ENCODE data around the gene CSF2RB. TPM values are rescaled to one million over a fixed set of nuclear protein-coding genes. Genes with fewer than 3 reads are reported as not detected.

The CSF2RB gene
- polyA plus RNA-seq, 6 donors from 2014 or later, result 3.5 to 9.1 (median 6.7) TPM; not detected in 1

DNA sequence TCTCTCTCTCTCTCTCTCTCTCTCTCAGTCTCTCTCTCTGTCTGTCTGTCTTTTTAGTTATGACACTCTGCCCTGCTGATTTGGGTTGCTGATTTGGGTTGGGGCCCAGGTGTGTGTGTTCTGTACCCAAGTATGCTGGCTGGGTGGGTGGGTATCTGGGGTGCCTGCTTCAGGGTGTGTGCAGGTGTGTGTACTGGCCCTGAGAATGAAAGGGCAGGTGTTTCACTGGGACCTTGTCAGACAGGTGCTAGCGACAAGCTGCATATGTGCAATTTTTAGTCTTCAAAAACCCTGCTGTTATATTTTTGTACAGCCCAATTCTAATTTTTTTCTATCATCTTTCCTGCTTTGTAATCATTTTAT is 943 bp downstream of the CSF2RB start:
- Mint-ChIP-seq H3K27me3 (peaks cover 0 to under 1% (median 0%) of the 10 kb centered on the region in 3 donors), H3K36me3 (peaks cover 7 to 14% of the 10 kb centered on the region in 2 donors), H3K9me3 (peaks cover 0 to 3% (median 0%) of the 10 kb centered on the region in 7 donors), H3K4me3 (peak overlapping the region; percentile 92 to 98 (median 95)), H3K27ac (peak overlapping the region; percentile 30 to 99 (median 93)), H3K4me1 (peaks cover 23 to 43% (median 30%) of the 10 kb centered on the region in 3 donors)
- ATAC-seq (ENCODE audit: low read depth in 2 of 2) (no peak), DNase-seq (no peak)

DNA sequence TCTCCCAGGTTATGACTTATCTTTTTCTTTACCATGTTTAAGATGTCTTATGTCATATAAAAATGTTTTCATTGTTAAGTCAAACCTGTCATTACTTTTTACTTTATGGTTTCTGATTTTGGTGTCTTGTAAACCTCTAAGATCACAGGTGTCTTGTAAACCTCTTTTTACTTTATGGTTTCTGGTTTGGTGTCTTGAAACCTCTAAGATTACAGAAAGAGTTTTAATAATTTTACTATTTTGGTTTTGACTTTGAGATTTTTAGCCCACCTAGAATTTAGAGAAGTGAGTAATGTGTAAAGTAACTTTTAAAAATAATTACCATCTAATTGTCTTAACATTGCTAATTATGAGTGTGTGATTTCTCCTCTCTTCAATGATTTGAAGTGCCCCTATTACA is 2.6 kb downstream of the CSF2RB start:
- peak overlapping the region in 3 of 6 donors; percentile 17 to 85 (median 62) for H3K27ac Mint-ChIP-seq
- peak overlapping the region in 2 of 8 donors; percentile 37 to 56 for H3K4me3 Mint-ChIP-seq
- ATAC-seq (ENCODE audit: low read depth in 2 of 2), result no peak
- peaks cover 35 to 52% (median 44%) of the 10 kb centered on the region in 3 donors for H3K4me1 Mint-ChIP-seq
- peaks cover 15 to 18% of the 10 kb centered on the region in 2 donors for H3K36me3 Mint-ChIP-seq
- H3K27me3 Mint-ChIP-seq, result no peaks in the 10 kb centered on the region
- no peak for DNase-seq
- peaks cover 0 to 3% (median 0%) of the 10 kb centered on the region in 7 donors for H3K9me3 Mint-ChIP-seq

DNA sequence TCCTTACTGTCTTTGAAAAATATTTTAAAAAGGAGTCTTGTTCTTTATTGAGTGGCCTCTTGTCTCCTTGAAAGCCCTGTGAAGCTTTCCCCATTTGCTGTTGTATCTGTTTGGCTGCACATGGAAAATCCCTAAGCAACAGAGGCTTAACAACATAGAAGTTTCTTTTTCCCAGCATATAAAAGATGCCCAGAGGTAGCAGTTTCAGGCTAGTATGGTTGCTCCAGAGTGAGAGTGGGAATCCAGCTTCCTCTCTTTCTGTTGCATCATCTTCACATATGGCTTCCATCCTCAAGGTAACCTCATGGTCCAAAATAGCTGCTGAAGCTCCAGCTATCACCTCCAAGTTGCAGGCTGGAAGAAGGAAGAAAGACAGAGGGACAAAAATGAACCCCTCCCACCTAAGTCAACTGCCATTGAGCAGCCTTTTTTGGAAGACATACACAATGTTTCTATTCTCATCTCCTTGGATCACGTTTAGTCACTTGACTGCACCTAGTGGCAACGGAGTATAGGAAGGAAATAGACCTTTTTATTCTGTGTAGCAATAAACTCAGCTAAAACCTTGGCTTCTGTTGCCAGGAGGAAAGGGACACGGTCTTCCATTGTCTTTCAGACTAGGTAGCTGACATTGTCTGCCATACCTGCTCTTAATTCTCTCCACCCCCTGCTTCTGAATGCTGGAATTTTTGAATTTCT is 5.3 kb downstream of the CSF2RB start:
- H3K4me3 Mint-ChIP-seq, result no peak overlapping the region
- no peak for DNase-seq
- peaks cover 30 to 48% (median 39%) of the 10 kb centered on the region in 3 donors for H3K4me1 Mint-ChIP-seq
- no peak for ATAC-seq (ENCODE audit: low read depth in 2 of 2)
- H3K27ac Mint-ChIP-seq, result no peak overlapping the region
- peaks cover 0 to 3% (median 0%) of the 10 kb centered on the region in 7 donors for H3K9me3 Mint-ChIP-seq
- no peaks in the 10 kb centered on the region for H3K27me3 Mint-ChIP-seq
- H3K36me3 Mint-ChIP-seq, result peaks cover 15 to 18% of the 10 kb centered on the region in 2 donors

DNA sequence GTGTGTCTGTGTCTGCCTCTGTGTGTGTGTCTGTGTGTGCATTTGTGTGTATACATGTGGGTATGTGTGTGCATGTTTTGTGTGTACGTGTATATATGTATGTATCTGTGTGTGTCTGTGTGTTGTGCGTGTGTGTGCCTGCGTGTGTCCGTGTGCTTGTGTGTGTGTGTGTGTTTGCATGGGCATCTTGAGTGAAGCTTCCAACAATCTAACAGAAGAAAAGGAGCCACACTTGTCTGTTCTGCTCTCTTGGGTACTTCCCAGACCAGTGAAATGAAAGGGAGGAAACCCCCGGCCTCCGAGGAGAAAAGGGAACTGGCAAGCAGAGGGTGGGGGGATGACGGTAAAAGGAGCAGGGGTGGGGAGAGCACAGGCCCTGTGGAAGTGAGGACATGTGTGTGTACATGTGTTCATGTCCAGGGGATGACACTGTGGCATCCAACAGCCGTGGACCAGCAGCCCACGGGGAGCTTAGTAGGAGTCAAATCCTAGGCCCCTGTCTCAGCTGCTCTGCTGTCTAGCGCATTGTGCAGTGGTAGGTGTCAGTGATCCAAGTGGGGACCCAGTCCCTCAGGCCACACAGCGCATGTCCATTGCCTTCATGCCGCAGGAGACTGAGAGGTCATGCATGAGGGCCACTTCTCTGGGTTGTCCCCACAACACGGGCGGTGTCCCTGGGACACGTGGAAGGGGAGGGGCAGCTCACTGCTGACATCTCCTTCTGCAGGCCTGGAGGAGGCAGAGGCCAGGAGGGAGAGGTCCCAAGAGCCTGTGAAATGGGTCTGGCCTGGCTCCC is 8.1 kb downstream of the CSF2RB start:
- peak overlapping the region in 2 of 8 donors; percentile 1 to 4 for H3K4me3 Mint-ChIP-seq
- H3K4me1 Mint-ChIP-seq, result peaks cover 23 to 29% (median 27%) of the 10 kb centered on the region in 3 donors
- H3K27ac Mint-ChIP-seq, result peak overlapping the region in 4 of 6 donors; percentile 1 to 93 (median 44)
- H3K9me3 Mint-ChIP-seq, result peaks cover 0 to 3% (median 0%) of the 10 kb centered on the region in 7 donors
- ATAC-seq (ENCODE audit: low read depth in 2 of 2), result peak; percentile 95 to 96
- DNase-seq, result no peak
- H3K27me3 Mint-ChIP-seq, result no peaks in the 10 kb centered on the region
- H3K36me3 Mint-ChIP-seq, result peaks cover 25 to 34% of the 10 kb centered on the region in 2 donors

DNA sequence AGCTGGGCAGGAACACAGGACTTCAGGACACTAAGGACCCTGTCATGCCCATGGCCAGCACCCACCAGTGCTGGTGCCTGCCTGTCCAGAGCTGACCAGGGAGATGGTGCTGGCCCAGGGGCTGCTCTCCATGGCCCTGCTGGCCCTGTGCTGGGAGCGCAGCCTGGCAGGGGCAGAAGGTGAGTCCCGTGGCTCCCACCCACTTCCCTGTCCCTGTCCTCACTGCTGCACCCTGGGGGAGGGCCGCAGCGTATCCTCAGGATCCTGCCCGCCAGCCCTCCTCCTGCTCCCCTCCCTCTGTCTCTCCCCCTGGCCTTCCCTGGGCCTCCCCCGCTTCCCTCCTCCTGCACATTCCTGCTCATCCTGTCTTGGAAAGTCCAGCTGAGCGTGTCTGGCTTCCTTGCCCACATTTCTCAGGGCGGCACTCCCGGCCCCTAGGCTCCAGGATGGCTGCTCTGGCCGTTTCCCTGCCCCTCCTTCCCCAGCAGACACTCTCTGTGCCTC is 8.7 kb downstream of the CSF2RB start:
- Mint-ChIP-seq H3K27ac (peak overlapping the region in 2 of 6 donors; percentile 37 to 59), H3K4me1 (peaks cover 22 to 28% (median 25%) of the 10 kb centered on the region in 3 donors), H3K36me3 (peaks cover 25 to 37% of the 10 kb centered on the region in 2 donors), H3K27me3 (no peaks in the 10 kb centered on the region), H3K4me3 (no peak overlapping the region), H3K9me3 (peaks cover 0 to 3% (median 0%) of the 10 kb centered on the region in 7 donors)
- ATAC-seq (ENCODE audit: low read depth in 2 of 2) (no peak), DNase-seq (no peak)

DNA sequence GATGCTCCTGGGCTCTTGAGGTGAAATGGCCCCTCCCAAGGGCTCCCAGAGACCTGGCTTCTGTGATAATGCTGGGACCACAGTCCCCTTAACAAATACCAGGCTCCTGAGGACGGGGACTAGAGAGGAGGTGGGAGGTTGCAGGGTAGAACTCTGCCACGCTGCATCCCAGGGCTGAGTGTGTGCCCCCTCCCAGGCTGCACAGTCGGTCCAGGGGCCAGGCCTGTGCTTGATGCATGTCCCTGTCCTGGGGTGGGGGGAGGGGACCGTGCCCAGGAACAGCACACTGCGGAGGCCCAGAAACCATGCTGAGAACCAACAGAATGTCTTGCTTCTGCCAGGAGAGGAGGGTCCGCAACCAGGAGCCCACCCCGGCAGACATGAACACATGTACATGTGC is 9.3 kb downstream of the CSF2RB start:
- Mint-ChIP-seq H3K27me3 (no peaks in the 10 kb centered on the region), H3K4me3 (no peak overlapping the region), H3K9me3 (peaks cover 0 to 3% (median 0%) of the 10 kb centered on the region in 7 donors), H3K27ac (peak overlapping the region in 1 of 6 donors; percentile 59), H3K4me1 (peaks cover 18 to 24% (median 20%) of the 10 kb centered on the region in 3 donors), H3K36me3 (peaks cover 30 to 43% of the 10 kb centered on the region in 2 donors)
- ATAC-seq (ENCODE audit: low read depth in 2 of 2), result no peak
- DNase-seq, result no peak

DNA sequence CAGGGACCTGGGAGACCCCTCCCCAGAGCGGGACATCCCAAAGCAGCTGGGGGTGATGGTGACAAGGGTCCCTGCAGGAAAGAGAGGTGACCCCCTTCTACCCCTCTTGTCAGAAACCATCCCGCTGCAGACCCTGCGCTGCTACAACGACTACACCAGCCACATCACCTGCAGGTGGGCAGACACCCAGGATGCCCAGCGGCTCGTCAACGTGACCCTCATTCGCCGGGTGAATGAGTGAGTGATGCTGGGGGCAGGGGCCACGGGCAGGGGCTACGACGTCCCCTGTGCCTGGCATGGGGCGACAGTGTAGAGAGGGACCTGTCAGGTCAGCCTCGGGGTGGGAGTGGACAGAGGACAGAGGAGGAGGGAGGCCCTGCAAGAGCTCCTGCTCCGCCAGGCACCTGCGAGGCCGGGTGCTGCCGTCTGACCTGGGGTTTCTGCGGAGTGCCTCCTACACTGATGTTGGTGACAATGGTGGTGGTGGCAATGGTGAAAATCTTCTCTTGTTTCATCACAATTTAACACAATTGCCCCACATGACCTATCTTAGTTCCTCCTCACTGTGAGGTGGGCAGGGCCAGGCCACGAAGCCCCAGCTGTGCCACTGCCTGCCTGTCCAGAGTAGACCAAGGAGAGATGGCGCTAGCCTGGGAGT is 9.8 kb downstream of the CSF2RB start:
- DNase-seq (no peak), ATAC-seq (ENCODE audit: low read depth in 2 of 2) (no peak)
- Mint-ChIP-seq H3K36me3 (peaks cover 28 to 43% of the 10 kb centered on the region in 2 donors), H3K4me1 (peaks cover 18 to 24% (median 20%) of the 10 kb centered on the region in 3 donors), H3K9me3 (peaks cover 0 to 3% (median 0%) of the 10 kb centered on the region in 7 donors), H3K27ac (peak overlapping the region in 1 of 6 donors; percentile 33), H3K4me3 (no peak overlapping the region), H3K27me3 (no peaks in the 10 kb centered on the region)

DNA sequence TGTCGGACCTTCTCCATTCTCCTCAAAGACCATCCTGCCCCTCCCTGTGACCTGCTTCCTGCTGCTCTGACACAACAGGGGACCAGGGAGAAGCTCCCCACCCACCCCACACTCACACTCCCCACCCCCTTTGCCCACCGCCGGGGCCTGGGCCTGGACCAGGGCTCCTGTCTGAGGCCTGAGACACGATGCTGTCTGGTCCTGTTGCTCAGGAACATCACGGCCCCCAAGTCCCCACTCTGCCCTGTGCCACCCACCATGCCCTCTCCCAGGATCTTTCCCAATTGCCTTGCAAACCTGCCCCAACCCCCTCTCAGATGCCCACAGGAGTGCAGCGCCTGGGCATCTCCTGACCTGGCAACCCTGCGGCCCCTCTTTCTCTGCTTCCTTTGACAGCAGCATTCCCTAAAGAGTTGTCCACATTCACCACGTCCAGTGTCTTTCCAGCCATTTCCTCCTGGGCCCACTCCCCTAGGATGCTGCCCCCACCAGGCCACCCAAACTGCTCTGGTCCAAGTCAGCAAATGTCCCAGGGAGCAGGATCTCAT is 10.8 kb downstream of the CSF2RB start:
- ATAC-seq (ENCODE audit: low read depth in 2 of 2) (no peak), DNase-seq (no peak)
- H3K4me3 Mint-ChIP-seq, result no peak overlapping the region
- H3K27me3 Mint-ChIP-seq, result no peaks in the 10 kb centered on the region
- H3K36me3 Mint-ChIP-seq, result peaks cover 19 to 37% of the 10 kb centered on the region in 2 donors
- H3K27ac Mint-ChIP-seq, result peak overlapping the region in 2 of 6 donors; percentile 69 to 91
- H3K4me1 Mint-ChIP-seq, result peaks cover 18 to 24% (median 20%) of the 10 kb centered on the region in 3 donors
- no peaks in the 10 kb centered on the region for H3K9me3 Mint-ChIP-seq

DNA sequence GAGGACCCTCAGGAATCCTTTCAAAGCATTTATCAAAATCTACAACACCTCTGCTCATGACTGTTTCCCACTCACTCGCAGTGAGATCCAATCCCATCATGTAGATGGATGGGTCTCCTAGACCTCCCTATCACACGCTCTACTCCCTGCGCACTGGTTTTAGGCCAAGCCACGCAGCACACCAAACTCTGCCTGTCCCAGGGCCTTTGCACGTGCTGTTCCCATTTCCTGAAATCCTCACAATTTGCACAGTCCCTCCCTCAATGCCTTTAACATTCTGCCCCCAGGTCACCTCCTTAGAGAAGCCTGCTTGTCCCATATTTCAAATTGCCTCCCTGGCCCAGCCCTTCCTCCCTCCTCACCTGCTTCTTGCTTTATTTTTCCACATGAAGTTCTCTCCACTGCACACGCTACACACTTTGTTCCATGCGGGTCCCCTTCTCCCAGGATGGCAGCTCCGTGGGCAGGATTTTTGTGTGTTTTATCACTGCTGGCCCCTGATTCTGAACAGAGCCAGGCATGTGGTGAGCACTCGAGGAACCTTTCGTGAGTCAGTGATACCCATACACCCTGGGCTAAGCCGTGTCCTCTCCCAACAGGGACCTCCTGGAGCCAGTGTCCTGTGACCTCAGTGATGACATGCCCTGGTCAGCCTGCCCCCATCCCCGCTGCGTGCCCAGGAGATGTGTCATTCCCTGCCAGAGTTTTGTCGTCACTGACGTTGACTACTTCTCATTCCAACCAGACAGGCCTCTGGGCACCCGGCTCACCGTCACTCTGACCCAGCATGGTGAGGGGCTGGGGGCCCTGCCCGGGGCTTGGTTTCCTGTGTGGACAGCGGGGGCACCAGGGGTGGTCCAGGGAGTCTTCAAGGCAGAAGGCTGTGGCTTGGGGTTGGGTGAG is 12.2 kb downstream of the CSF2RB start:
- H3K4me3 Mint-ChIP-seq, result no peak overlapping the region
- peaks cover 11 to 16% (median 13%) of the 10 kb centered on the region in 3 donors for H3K4me1 Mint-ChIP-seq
- peak overlapping the region in 2 of 6 donors; percentile 44 to 69 for H3K27ac Mint-ChIP-seq
- peaks cover 13 to 29% of the 10 kb centered on the region in 2 donors for H3K36me3 Mint-ChIP-seq
- ATAC-seq (ENCODE audit: low read depth in 2 of 2) (no peak), DNase-seq (no peak)
- H3K27me3 Mint-ChIP-seq, result no peaks in the 10 kb centered on the region
- no peaks in the 10 kb centered on the region for H3K9me3 Mint-ChIP-seq

DNA sequence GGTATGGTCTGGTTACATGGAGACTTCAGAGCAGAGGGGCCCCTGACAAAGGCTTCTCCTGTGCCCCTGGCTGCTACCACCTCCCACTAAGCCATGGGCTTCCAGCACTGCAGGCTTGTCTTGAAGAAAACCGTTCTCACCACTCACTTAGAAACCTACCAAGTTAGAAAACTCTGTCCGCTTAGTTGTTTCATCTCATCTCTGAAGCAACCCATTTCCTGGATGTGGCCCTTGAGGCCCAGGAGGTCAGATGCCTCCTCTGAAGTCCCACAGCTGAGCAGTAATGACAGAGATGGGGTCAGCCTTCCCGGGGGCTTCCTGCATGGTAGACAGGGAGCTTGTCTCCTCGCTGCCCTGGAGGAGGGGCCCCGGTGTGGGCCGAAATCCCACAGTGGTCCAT is 12.9 kb downstream of the CSF2RB start:
- H3K4me3 Mint-ChIP-seq, result no peak overlapping the region
- H3K9me3 Mint-ChIP-seq, result no peaks in the 10 kb centered on the region
- no peak for ATAC-seq (ENCODE audit: low read depth in 2 of 2)

DNA sequence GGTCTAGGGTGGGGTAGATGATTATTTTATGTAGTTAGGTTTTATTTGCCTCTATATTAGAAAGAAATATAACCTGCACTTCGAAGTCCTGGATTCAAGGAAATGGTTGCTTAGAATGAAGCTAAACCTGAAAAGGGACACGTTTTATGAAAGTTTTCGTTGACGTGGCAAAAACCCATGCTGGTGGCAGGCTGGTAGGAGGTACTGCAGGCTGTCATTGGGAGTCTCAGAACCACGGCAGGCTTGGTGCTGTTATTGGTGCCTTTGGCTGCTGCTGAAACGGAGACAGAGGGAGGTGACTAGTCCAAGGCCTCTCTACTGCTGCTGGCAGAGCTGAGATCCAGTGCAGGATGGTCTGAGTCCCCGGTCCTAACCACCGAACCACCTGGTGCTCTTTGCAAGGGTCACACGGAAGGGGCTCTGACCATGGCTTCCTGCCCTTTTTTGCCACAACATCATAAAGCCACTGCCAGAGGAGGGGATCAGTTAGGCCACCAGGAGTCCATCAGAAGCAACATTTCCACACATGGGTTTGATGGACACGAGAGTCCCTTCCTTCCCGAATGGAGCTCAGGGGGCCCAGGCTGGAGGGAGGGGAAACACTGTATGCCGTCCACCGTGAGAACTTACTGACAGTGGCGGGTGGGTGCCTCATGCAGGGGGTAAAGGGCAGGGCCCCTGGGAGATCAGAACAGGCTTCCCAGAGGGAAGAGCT is 13.4 kb downstream of the CSF2RB start:
- peaks cover 18 to 37% of the 10 kb centered on the region in 2 donors for H3K36me3 Mint-ChIP-seq

More for the DNA sequence above, 12.9 kb downstream of the CSF2RB start:
- H3K27ac Mint-ChIP-seq, result no peak overlapping the region
- no peak for DNase-seq
- H3K36me3 Mint-ChIP-seq, result peaks cover 18 to 36% of the 10 kb centered on the region in 2 donors
- no peaks in the 10 kb centered on the region for H3K27me3 Mint-ChIP-seq
- H3K4me1 Mint-ChIP-seq, result peaks cover 4 to 10% (median 6%) of the 10 kb centered on the region in 3 donors

More for the DNA sequence above, 13.4 kb downstream of the CSF2RB start:
- peak overlapping the region in 1 of 6 donors; percentile 73 for H3K27ac Mint-ChIP-seq
- no peaks in the 10 kb centered on the region for H3K9me3 Mint-ChIP-seq
- DNase-seq (no peak), ATAC-seq (ENCODE audit: low read depth in 2 of 2) (no peak)
- H3K4me1 Mint-ChIP-seq, result peaks cover 0 to 6% (median under 1%) of the 10 kb centered on the region in 3 donors
- no peak overlapping the region for H3K4me3 Mint-ChIP-seq
- H3K27me3 Mint-ChIP-seq, result no peaks in the 10 kb centered on the region

All from naive B cell (primary cell).